NCI-H187 (cell line): Measurements from ENCODE around the gene PRF1.
"Not testable (repeated sequence)": the region's sequence is repeated elsewhere in the genome, so short reads cannot be mapped to it uniquely, and the experiment has no call there.

Source experiments
- DNase-seq, 2 experiments: peaks; one replicate each; lab custom pipeline; 2025; lab: John Stamatoyannopoulos, UW

PRF1 gene

GRCh38 chr10:70617798-70618568 lies 15.4 kb upstream of the PRF1 start:
- DNase-seq: no peak

DNA sequence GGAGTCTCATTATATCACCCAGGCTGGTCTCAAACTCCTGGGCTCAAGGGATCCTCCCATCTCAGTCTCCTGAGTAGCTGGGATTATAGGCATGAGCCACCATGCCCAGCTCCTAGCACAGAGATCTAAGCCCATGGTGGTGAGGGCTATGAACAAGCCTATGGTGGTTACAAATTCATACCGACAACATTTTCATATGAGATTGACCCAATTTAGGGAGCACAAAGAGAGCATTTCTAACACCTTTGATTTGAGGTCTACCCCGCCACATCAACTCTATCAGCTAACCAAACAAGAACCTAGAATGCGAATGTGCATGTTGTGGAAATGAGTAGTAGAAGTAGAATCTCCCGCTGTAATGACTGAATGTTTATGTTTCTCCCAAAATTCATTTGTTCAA lies 14.2 kb upstream of the PRF1 start:
- no peak for DNase-seq

DNA sequence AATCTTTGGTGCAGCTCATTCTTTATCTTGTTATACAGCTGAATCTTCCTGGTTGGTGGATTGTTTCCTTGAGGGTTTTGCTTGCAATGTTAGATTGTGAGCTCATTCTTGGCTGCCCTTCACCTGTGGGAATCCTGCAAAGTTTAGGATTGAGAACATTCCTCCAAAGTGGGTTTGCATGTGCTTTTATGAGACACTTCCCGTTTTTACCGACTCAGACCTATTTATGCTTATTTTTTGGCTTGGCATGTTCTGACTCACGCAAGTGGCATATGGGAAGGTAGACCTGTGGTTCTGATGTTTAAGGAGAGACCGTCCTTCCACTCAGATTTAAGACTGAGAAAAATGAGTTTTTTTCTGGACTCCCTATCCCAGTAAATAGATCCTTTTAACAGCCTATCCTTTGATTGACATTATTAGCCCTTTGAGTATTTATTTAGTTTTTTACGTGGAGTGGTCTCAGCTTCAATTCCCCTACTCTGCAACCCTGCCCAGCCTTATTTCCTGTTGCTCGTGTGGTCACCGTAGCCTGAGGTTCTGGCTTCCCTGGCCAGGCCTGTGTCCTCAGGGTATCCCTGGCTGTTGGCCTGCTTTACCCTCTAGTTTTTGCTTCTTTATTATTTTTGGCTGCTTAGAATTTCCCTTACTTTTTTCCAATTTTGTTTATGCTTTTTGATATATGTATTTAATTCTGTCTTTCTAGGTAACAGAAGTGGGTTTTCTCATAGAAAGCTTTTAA lies 13.4 kb upstream of the PRF1 start:
- DNase-seq: no peak

- DNase-seq: no peak
Observed at GRCh38 chr10:70615211-70615610, 12.7 kb upstream of the PRF1 start.

- DNase-seq: not testable (repeated sequence)
Observed at GRCh38 chr10:70614364-70614763, 11.8 kb upstream of the PRF1 start.

- no peak for DNase-seq
Observed at GRCh38 chr10:70613941-70614340, 11.4 kb upstream of the PRF1 start.

GRCh38 chr10:70607936-70608335 lies 5.4 kb upstream of the PRF1 start:
- DNase-seq: no peak

- no peak for DNase-seq
Observed at GRCh38 chr10:70605161-70605560, 2.6 kb upstream of the PRF1 start.

DNA sequence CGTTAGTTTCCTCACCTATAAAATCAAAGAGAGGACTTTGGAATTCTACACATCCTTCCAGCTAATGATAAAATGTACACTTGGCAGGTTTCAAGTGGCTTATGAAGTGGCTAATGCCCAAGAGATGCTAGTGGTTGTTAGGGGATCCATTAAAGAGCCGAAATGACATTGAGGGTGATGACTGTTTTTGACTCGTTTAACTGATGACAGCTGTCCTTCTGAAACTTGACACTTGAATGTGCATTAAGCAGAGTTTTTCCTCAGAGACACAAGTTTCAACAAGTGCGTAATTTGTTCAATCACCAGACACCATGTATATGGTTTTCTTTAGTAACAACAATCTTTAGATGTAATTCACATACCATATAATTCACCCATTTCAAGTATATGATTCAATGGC lies 1.6 kb upstream of the PRF1 start:
- DNase-seq: no peak

GRCh38 chr10:70603449-70603801 lies 884 bp upstream of the PRF1 start:
- DNase-seq: no peak

- no peak for DNase-seq
Observed at GRCh38 chr10:70601746-70602145, 795 bp downstream of the PRF1 start.

DNA sequence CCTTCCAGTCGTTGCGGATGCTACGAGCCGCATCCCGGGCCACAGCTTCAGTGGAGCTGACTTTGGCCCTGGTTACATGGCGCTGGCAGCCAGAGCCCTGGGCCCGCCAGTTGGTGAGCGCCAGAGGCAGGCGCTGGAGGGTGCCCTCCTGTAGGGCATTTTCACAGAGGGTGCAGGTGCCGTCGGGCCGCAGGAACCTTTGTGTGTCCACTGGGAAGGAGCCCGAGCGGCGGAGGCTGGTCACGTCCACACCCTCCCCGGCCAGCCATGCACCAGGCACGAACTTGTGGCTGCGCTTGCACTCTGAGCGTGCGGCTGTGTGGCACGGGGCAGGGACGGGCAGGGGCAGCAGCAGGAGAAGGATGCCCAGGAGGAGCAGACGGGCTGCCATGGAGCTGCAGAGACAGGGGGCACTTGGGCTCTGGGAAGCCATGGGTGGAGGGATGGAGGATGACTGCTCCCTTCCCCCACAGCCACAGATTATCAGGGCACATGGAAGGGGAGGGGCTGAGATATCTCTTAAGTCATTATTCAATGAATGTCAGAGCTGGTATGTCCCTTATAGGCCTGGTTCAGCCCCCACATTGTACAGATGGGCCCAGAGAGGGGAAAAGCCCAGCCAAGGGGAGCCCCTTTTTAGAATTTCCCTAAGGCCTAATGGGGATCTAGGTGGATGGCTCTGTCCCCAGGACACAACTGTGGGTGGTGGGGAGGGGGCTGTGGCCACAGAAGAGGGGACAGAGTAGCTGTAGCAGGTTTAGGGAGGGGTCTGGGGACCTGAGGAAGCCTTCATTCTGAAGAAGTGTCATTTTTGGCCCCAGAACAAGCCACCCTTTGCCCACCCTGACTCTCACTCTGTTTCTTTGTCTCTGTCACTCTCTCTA lies 1.8 kb downstream of the PRF1 start:
- no peak for DNase-seq

DNA sequence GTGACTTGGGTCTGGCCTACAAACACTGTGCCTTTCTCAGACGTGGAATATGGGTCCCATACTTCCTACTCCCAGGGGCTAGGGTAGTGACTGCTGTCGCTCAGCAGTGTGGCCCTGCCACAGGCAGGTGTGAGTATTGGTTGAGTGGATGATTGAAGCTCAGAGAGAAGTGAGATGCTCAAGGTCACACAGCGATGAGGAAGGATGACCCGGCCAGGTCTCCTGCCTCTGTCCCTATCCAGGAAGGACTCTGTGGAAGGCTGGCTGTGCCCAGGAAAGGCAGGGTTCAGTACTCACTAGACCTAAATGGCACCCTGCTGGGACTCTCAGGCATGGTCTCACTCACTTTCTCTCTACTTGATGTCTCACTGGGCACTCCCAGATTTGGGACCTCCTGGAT lies 2.8 kb downstream of the PRF1 start:
- no peak for DNase-seq

GRCh38 chr10:70599319-70599718 lies 3.2 kb downstream of the PRF1 start:
- DNase-seq: no peak

GRCh38 chr10:70598857-70599295 lies 3.7 kb downstream of the PRF1 start:
- no peak for DNase-seq

- DNase-seq: no peak
Observed at GRCh38 chr10:70597856-70598815, 4.4 kb downstream of the PRF1 start.

GRCh38 chr10:70596860-70597809 lies 5.4 kb downstream of the PRF1 start:
- no peak for DNase-seq

DNA sequence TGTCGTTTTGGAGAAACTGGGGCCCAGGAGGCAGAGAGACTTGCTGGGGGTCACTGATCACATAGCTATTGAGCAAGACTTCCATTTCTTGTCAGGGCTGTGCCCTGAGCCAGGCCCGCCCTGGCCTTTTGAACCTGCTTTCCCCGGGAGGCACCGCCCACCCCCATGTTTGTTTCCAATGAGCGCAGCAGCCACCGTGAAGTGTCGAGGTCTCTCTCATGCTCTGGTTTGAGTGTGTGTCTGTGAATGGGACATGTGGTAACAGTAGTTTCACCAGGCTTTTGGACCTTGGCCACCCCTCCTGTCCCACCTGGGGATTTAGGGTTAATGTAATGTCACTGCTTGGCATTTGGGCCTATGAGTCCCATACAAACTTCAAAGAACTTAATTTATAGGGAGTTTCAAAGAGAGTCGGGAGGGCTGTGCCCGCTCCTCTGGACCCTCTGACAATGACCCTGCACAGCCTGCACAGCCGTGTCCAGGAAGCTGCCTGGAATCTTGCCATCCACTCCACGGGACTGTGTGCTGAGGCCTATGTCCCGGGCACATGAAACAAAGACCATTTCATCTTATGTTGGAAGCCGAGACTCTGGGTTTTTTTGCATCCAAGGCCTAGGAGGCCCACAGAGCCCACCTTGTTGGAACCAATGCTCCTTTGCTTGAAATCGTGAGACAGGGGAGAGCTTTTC lies 6.3 kb downstream of the PRF1 start:
- no peak for DNase-seq

- DNase-seq: no peak
Observed at GRCh38 chr10:70595566-70596016, 7.0 kb downstream of the PRF1 start.

GRCh38 chr10:70594161-70594560 lies 8.4 kb downstream of the PRF1 start:
- no peak for DNase-seq
